Fibroblast of lung (primary cell): ENCODE data around the gene FAM168B.

Source experiments
- EZH2 ChIP-seq: IDR thresholded peaks from 2 replicates; pipeline ENCODE4 v1.5.1; 2012; ENCODE audit warnings: low read length, control low read depth, mild to moderate bottlenecking; ENCODE audit errors: missing control alignments
- TF ChIP-seq, protein P1 (sequence below), 2 donors: IDR thresholded peaks in 1 of 2; conservative IDR thresholded peaks in 1 of 2; 1 replicate in 1 of 2; 2 replicates in 1 of 2; pipeline ENCODE4 v1.5.1; 2011 to 2012; ENCODE audit warnings: low read length in 2 of 2, control low read depth in 1 of 2, inconsistent platforms in 1 of 2, low read depth in 1 of 2, mild to moderate bottlenecking in 1 of 2

DNA sequence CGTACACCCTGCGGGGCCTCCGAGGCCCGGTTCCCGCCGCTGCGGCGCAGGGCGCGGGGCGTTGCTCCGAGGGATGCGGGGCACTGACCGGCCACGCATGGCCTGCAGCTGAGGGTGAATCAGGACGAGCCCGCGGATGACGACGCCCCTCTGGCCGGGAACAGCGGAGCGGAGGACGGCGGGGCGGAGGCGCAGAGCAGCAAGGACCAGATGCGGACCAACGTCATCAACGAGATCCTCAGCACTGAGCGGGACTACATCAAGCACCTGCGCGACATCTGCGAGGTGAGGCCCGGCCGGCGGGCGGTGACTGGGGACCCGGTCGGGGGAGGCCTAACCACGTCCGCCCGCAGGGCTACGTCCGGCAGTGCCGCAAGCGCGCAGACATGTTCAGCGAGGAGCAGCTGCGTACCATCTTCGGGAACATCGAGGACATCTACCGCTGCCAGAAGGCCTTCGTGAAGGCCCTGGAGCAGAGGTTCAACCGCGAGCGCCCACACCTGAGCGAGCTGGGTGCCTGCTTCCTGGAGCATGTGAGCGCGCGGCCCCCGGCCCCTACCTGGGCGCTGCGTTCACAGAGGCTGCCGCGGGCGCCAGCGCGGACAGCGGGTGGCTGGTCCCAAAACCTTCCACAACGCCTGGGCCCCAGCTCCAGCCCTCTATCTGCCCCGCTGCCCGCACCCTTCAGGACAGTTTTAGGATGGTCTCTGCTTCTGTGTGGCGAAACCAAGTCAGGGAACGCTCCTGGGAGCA is 53.2 kb downstream of the FAM168B start:
- TF ChIP-seq, protein P1, sequence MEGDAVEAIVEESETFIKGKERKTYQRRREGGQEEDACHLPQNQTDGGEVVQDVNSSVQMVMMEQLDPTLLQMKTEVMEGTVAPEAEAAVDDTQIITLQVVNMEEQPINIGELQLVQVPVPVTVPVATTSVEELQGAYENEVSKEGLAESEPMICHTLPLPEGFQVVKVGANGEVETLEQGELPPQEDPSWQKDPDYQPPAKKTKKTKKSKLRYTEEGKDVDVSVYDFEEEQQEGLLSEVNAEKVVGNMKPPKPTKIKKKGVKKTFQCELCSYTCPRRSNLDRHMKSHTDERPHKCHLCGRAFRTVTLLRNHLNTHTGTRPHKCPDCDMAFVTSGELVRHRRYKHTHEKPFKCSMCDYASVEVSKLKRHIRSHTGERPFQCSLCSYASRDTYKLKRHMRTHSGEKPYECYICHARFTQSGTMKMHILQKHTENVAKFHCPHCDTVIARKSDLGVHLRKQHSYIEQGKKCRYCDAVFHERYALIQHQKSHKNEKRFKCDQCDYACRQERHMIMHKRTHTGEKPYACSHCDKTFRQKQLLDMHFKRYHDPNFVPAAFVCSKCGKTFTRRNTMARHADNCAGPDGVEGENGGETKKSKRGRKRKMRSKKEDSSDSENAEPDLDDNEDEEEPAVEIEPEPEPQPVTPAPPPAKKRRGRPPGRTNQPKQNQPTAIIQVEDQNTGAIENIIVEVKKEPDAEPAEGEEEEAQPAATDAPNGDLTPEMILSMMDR (conservative IDR thresholded peaks at IDR 0.05 in 1 of 2, IDR thresholded peaks at IDR 0.05 in 1 of 2; ENCODE audit: low read depth in 1 of 2, low read length in 2 of 2), result no peak
- no peak for TF ChIP-seq EZH2
